HG03565 (cell line): ENCODE results near the gene GP1BA.

Experiments
- ATAC-seq: cut with Tn5 transposase; IDR thresholded peaks from one replicate; pipeline ENCODE4 v1.9.1; 2021; ENCODE audit warnings: mild to moderate bottlenecking, moderate library complexity; ENCODE audit not compliant: unreplicated experiment

Gene GP1BA

DNA sequence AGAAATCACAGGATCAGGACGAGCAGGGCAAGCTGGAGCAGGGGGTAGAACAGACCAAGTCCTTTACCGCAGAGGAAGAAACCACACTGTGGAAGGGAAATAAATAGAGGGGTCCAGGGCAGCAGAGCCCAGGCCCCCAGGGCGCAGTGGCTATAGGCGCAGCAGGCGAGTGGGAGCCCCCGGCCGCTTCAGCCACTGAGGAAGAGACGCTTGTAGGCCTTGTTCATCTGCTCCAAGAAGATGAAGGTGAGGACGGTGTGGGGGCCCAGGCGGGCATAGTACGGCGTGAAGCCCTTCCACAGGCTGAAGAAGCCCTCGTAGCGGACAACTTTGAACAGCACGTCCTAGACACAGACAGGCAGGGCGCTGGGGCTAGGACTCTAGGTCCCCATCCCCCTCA, 5.5 kb downstream of the GP1BA start:
- no peak for ATAC-seq

- no peak for ATAC-seq
Observed at GRCh38 chr17:4938069-4938491, 6.0 kb downstream of the GP1BA start.

- ATAC-seq, result no peak
Observed at GRCh38 chr17:4938688-4939545, 6.8 kb downstream of the GP1BA start.

GRCh38 chr17:4939546-4939795, 7.4 kb downstream of the GP1BA start:
- ATAC-seq, result no peak

DNA sequence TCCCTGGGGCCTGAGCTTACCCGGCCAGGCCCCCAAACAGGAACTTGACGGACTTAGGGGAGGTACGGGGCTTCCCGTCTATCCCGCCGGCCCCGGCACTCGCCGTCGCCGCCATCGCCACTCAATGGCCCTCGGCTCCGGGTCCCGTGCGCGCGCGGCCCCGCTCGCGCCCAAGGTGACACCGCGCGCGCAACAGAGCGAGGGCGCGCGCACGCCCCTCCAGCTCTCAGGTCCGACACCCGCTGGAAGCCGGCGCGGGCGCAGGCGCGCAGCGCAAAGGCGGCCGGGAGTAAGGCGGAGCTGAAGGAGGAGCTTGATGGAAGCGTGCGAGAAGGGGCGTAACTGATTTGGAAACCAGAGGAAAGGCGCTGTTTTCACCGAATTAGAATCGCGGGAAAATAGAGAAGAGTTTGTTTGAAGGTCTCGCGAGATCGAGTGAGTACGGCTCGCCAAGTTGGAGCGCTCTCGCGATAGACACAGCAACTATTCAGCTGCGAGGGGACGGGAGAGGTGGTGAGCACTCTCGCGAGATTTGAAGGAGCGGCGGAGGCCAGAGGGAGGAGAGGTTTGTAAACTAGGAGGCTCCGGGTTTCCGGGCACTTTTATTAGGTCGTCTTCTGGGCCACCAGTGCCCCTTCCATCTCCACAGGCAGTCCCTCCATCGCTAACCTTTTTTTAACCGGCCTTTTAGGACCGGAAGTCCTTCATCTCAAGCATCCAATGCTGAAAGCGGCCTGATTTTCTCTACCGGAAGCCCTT, 7.9 kb downstream of the GP1BA start, which contains the start of the genes RNF167 and SLC25A11:
Gene RNF167 (plus strand): TSS at position 473 of the 759 bp plus-strand sequence. CDS start 642 bp downstream, outside the sequence.
Gene SLC25A11 (minus strand): TSS at position 251 of the 759 bp plus-strand sequence. CDS start 136 bp downstream, at position 115.
- ATAC-seq, result peak; percentile 75

DNA sequence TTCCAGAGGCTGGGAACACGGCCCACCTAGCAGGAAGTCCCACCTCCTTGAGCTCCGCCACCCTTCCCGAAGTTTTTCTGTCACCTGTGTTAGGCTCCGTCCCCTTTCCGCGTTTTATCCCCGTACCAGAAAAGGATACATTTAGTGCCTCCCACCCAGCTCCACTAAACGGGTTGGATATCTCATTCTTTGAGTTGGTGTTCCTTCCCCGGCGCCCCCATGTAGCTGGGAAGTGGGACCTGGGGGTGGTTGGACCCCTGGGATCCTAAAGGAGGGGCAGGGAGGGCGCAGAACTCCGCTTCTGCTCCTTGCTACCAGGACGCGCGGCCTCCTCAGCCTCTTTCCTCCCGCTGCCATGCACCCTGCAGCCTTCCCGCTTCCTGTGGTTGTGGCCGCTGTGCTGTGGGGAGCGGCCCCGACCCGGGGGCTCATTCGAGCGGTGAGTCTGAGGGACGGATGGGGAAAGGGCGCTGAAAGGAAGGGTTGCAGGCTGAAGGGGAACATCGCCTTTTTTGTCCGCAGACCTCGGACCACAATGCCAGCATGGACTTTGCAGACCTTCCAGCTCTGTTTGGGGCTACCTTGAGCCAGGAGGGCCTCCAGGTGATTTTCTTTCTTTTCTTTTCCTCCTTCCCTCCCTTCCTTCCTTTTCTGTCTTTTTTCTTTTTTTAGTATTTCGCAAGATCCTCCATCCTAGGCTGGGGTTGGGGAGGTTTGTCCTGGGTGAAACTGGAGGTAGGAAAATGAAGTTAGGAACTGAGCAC, 8.7 kb downstream of the GP1BA start:
- ATAC-seq, result no peak

DNA sequence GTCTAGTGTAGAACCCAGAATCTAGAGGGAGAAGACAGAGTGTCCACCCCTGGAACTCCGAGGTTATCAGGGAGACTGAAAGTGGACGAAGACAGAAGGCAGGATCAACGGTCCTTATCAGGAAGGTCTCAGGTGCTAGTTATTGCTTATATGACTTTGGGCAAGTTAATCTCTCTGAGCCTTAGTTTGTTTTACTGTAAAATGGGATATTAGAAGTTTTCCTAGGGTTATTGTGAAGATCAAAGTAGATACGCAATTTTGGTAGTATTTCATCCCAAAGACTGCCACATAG, 9.2 kb downstream of the GP1BA start:
- no peak for ATAC-seq

- ATAC-seq, result no peak
Observed at GRCh38 chr17:4942760-4943508, 10.9 kb downstream of the GP1BA start.

- no peak for ATAC-seq
Observed at GRCh38 chr17:4944163-4944553, 12.1 kb downstream of the GP1BA start.

DNA sequence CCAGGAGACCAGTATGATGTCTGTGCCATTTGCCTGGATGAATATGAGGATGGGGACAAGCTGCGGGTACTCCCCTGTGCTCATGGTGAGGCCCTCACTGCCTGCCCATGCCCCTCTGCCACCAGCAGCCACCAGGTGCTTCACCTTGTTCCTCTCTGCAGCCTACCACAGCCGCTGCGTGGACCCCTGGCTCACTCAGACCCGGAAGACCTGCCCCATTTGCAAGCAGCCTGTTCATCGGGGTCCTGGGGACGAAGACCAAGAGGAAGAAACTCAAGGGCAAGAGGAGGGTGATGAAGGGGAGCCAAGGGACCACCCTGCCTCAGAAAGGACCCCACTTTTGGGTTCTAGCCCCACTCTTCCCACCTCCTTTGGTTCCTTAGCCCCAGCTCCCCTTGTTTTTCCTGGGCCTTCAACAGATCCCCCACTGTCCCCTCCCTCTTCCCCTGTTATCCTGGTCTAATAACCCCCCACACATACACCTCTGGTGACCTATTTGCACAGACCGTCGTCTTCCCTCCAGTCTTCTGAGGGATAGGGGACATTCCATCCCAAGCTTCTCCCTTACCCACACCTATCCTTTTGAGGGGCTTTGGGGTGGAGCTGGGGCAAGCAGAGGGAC, 12.6 kb downstream of the GP1BA start:
- ATAC-seq, result no peak

DNA sequence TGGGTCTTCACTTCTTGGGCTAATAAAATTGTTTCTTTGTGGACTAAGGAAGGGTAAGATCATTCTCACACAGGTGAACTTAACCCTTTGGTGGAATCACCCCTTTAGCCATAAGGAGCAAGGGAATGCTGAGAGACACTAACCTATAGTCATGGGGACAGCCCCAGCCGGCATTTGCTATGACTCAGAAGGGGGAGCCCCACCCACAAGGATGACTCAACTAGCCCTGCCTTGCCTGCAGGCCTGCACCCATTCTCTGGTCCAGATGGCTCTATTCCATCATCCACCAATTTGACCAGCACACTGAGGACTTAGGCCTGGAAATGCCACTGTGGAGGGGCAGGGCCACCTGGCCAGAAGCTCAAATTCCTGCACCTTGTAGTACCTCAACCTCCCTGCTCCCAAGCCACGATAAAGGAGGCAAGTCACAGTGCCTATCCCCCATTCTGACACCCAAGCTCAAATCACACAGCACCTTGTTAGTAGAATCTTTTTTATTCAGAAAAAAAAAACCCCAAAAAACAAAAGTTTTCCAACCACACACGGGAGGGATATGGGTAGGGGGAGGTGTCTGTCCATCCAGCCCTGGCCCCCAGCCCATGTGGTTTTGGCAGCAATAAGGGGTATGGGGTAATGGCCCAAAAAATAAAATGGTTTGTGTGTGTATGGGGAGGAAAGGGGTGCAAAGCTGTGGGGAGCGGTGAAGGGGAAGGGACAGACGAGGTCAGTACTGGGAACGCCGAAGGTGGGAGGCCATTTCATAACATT, 13.3 kb downstream of the GP1BA start:
- ATAC-seq, result no peak

DNA sequence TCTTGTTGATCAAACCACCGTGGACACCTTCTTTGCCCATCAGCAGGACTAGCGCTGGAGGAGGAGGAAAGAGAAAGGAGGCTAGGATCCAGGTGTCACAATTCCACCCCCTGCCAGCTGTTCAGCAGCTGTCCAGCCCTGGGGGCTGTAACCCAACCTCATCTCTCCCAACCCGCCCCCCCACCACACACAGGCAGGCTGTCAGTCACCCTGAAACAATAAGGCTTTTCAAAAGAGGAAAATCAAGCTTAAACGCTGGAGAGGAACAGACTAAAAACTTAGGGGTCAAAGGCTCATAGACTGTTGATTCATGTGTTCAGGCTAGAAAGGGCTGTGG, 13.8 kb downstream of the GP1BA start:
- ATAC-seq, result no peak

GRCh38 chr17:4946312-4946976, 14.4 kb downstream of the GP1BA start:
- ATAC-seq, result no peak

DNA sequence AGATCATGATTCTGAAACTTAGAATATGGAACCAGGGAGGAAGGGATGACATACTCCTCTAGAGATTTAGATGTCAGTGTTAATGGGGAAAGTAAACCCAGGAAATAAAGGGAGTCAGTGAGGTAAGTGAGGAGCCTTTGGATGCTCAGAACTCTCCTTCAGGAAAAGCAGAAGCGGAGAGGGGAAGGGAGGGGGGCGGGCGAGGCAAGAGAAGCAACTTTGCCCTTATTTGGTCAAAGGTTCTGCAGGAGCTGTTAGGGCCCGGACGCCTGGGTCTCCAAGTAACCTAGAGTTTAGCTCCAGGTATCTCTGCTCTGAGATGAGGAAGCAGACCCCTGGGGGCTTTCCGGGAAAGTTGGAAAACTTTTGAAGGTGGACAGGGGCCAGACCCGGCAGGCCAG, 14.9 kb downstream of the GP1BA start:
- ATAC-seq, result no peak

GRCh38 chr17:4947411-4948165, 15.5 kb downstream of the GP1BA start:
- no peak for ATAC-seq

- ATAC-seq, result no peak
Observed at GRCh38 chr17:4948166-4948930, 16.3 kb downstream of the GP1BA start, which contains the start of gene PFN1. Gene PFN1, minus strand, starts transcription at chr17:4948530. Its CDS starts 136 bp downstream, at chr17:4948394.

DNA sequence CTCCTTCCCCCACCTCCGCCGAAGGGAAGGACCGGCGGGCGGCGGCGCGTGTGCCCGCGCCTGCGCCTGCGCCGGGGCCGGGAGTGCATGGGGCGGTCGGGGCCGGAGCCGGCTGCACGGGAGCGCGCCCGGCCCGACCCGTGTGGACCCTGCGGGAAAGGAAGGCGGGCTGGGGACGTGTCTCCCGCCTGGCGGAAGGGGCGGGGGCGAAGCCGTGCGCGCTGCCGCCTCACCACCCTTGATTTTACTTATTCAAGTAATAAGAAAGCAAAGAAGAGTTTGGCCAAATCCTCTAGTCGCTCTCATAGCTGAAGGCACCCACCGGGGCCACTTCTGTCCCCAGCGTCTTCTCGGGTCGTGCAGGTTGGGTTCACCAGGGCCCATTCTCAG, 16.8 kb downstream of the GP1BA start:
- ATAC-seq, result no peak
